Liver (tissue), 9 donors: ENCODE measurements around the gene TAGLN2. TPM values are rescaled to one million over a fixed set of nuclear protein-coding genes. Genes with fewer than 3 reads are reported as not detected.

Source experiments
- DNase-seq: peaks from one replicate; pipeline ENCODE4 v3.0.0-alpha.2; 2017; ENCODE audit warnings: low spot score
- H3K27ac ChIP-seq, 2 donors: one replicate each; pipeline ENCODE4 v1.7.0; 2013; ENCODE audit warnings: inconsistent platforms in 2 of 2, low read length in 2 of 2, control low read depth in 1 of 2, low read depth in 1 of 2, mild to moderate bottlenecking in 1 of 2
- H3K27me3 ChIP-seq, 4 donors: one replicate each; pipeline versions ENCODE4 v1.6.1 to v1.7.0; 2013; ENCODE audit warnings: low read length in 3 of 4, inconsistent platforms in 1 of 4, mild to moderate bottlenecking in 1 of 4, moderate library complexity in 1 of 4; ENCODE audit not compliant: control insufficient read depth in 4 of 4, insufficient read depth in 4 of 4
- H3K36me3 ChIP-seq, 4 donors: one replicate each; pipeline versions ENCODE4 v1.6.1 to v1.7.0; 2013; ENCODE audit warnings: low read length in 3 of 4, mild to moderate bottlenecking in 3 of 4, low read depth in 1 of 4, moderate library complexity in 1 of 4; ENCODE audit not compliant: control insufficient read depth in 4 of 4, insufficient read depth in 3 of 4
- H3K4me1 ChIP-seq, 4 donors: one replicate each; pipeline versions ENCODE4 v1.6.1 to v1.7.0; 2013; ENCODE audit warnings: low read length in 3 of 4, mild to moderate bottlenecking in 3 of 4, moderate library complexity in 1 of 4; ENCODE audit not compliant: control insufficient read depth in 4 of 4, insufficient read depth in 4 of 4
- H3K4me3 ChIP-seq, 3 donors: one replicate each; pipeline versions ENCODE4 v1.6.1 to v1.7.0; 2013; ENCODE audit warnings: low read length in 3 of 3, control low read depth in 1 of 3, low read depth in 1 of 3, mild to moderate bottlenecking in 1 of 3
- H3K9ac ChIP-seq, 2 donors: one replicate each; pipeline ENCODE4 v1.7.0; 2013; ENCODE audit warnings: low read length in 2 of 2, mild to moderate bottlenecking in 2 of 2, moderate library complexity in 2 of 2, control low read depth in 1 of 2, low read depth in 1 of 2
- H3K9me3 ChIP-seq, 4 donors: one replicate each; pipeline versions ENCODE4 v1.6.1 to v1.7.0; 2013; ENCODE audit warnings: low read length in 3 of 4; ENCODE audit not compliant: control insufficient read depth in 4 of 4
- EGR1 ChIP-seq, 2 donors: IDR thresholded peaks; 2 replicates each; pipeline ENCODE4 v1.6.1; 2016 to 2018; ENCODE audit warnings: antibody characterized with exemption in 2 of 2, low read depth in 2 of 2
- FOXA1 ChIP-seq: IDR thresholded peaks from 2 replicates; pipeline ENCODE4 v1.6.1; 2016; ENCODE audit warnings: antibody characterized with exemption
- FOXA2 ChIP-seq: IDR thresholded peaks from 2 replicates; pipeline ENCODE4 v1.6.1; 2016; ENCODE audit warnings: antibody characterized with exemption
- GABPA ChIP-seq, 2 donors: IDR thresholded peaks in 1 of 2; conservative IDR thresholded peaks in 1 of 2; 2 replicates each; pipeline ENCODE4 v1.6.1; 2016; ENCODE audit warnings: antibody characterized with exemption in 2 of 2, mild to moderate bottlenecking in 1 of 2, moderate library complexity in 1 of 2
- HNF4G ChIP-seq: IDR thresholded peaks from 2 replicates; pipeline ENCODE4 v1.6.1; 2016; ENCODE audit warnings: antibody characterized with exemption
- RAD21 ChIP-seq, 2 donors: IDR thresholded peaks; 2 replicates each; pipeline ENCODE4 v1.6.1; 2016; ENCODE audit warnings: antibody characterized with exemption in 2 of 2, mild to moderate bottlenecking in 2 of 2
- RXRA ChIP-seq, 2 donors: IDR thresholded peaks; 2 replicates each; pipeline ENCODE4 v1.6.1; 2017 to 2018; ENCODE audit warnings: antibody characterized with exemption in 2 of 2, mild to moderate bottlenecking in 1 of 2
- TAF1 ChIP-seq: conservative IDR thresholded peaks from 2 replicates; pipeline ENCODE4 v1.6.1; 2016; ENCODE audit warnings: antibody characterized with exemption, mild to moderate bottlenecking
- WGBS: extraction: QIAGEN DNeasy Blood & Tissue Kit; methylation state at CpG from one replicate; pipeline ENCODE4 v1.1.7; 2013; 5-methylcytosine and 5-hydroxymethylcytosine counted together
- polyA plus RNA-seq, 2 donors: library from polyadenylated mRNA; stranded (reverse) in 1 of 2; unstranded in 1 of 2; fragments of 200-250 nt in 1 of 2; fragments of >200 nt in 1 of 2; fragmentation: Nextera tagmentation in 1 of 2; extraction: Ambion mirVana in 1 of 2; gene quantifications; one replicate each; pipeline versions ENCODE4 v1.2.1 to v1.2.3, GENCODE V29; 2013 to 2015
- total RNA-seq, 2 donors: library from RNA; depleted of rRNA; stranded (reverse); fragments of >200 nt; gene quantifications; one replicate each; pipeline ENCODE4 v1.2.3, GENCODE V29; 2014
- TF ChIP-seq, protein P1 (sequence below): IDR thresholded peaks from 2 replicates; pipeline ENCODE4 v1.6.1; 2016; ENCODE audit warnings: antibody characterized with exemption, mild to moderate bottlenecking
- TF ChIP-seq, protein P2 (sequence below): IDR thresholded peaks from 2 replicates; pipeline ENCODE4 v1.6.1; 2016; ENCODE audit warnings: antibody characterized with exemption
- TF ChIP-seq, protein P3 (sequence below): IDR thresholded peaks from 2 replicates; pipeline ENCODE4 v1.6.1; 2016; ENCODE audit warnings: antibody characterized with exemption
- TF ChIP-seq, protein P4 (sequence below): IDR thresholded peaks from 2 replicates; pipeline ENCODE4 v1.6.1; 2016; ENCODE audit warnings: antibody characterized with exemption
- donor health status: healthy.
- donor health status: healthy.
- donor health status: healthy.
- donor health status: healthy.
- donor health status: healthy.

TAGLN2 gene
- total and polyA plus RNA-seq, 4 donors = 46.4 to 113 (median 79.8) TPM

DNA sequence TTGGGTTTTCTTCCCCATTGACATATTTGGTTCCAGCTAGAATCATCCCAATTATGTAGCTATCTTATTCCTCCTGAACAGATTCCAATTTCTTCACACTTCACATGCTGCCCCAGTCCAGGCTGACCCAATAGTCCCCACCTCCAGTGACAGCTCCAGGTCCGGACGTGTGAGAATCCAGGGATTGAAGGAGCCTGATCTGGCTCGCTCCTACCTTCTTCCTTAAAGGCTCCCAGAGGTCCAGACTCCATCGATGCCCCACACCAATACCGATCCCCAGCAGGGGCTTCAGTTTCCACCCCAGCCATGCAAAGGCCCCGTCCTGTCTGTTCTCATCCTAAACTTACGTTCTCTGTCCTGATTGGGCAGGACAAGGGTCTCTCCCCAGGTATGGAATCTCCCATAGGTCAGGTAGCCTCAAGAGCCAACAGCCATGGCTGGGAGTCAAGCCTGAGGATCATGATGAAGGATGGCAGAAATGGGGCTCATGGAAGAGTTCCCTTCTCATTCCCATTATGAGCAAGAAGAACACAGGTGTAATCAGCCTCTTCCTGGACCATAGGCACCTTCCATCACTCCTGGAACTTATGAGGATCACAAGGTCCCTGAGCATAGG, 49.2 kb upstream of the TAGLN2 start:
- H3K9me3 ChIP-seq = no peaks in the 10 kb centered on the region
- peaks cover 8 to 20% (median 16%) of the 10 kb centered on the region in 4 donors for H3K4me1 ChIP-seq
- H3K9ac ChIP-seq = no peak overlapping the region
- no peaks in the 10 kb centered on the region for H3K27me3 ChIP-seq
- no peaks in the 10 kb centered on the region for H3K36me3 ChIP-seq
- H3K4me3 ChIP-seq = no peak overlapping the region
- DNase-seq = no peak
- TF ChIP-seq, protein P1, sequence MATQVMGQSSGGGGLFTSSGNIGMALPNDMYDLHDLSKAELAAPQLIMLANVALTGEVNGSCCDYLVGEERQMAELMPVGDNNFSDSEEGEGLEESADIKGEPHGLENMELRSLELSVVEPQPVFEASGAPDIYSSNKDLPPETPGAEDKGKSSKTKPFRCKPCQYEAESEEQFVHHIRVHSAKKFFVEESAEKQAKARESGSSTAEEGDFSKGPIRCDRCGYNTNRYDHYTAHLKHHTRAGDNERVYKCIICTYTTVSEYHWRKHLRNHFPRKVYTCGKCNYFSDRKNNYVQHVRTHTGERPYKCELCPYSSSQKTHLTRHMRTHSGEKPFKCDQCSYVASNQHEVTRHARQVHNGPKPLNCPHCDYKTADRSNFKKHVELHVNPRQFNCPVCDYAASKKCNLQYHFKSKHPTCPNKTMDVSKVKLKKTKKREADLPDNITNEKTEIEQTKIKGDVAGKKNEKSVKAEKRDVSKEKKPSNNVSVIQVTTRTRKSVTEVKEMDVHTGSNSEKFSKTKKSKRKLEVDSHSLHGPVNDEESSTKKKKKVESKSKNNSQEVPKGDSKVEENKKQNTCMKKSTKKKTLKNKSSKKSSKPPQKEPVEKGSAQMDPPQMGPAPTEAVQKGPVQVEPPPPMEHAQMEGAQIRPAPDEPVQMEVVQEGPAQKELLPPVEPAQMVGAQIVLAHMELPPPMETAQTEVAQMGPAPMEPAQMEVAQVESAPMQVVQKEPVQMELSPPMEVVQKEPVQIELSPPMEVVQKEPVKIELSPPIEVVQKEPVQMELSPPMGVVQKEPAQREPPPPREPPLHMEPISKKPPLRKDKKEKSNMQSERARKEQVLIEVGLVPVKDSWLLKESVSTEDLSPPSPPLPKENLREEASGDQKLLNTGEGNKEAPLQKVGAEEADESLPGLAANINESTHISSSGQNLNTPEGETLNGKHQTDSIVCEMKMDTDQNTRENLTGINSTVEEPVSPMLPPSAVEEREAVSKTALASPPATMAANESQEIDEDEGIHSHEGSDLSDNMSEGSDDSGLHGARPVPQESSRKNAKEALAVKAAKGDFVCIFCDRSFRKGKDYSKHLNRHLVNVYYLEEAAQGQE = no peak
- TF ChIP-seq RXRA (IDR thresholded peaks at IDR 0.05) = no peak
- TF ChIP-seq, protein P2, sequence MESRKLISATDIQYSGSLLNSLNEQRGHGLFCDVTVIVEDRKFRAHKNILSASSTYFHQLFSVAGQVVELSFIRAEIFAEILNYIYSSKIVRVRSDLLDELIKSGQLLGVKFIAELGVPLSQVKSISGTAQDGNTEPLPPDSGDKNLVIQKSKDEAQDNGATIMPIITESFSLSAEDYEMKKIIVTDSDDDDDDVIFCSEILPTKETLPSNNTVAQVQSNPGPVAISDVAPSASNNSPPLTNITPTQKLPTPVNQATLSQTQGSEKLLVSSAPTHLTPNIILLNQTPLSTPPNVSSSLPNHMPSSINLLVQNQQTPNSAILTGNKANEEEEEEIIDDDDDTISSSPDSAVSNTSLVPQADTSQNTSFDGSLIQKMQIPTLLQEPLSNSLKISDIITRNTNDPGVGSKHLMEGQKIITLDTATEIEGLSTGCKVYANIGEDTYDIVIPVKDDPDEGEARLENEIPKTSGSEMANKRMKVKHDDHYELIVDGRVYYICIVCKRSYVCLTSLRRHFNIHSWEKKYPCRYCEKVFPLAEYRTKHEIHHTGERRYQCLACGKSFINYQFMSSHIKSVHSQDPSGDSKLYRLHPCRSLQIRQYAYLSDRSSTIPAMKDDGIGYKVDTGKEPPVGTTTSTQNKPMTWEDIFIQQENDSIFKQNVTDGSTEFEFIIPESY = no peak
- TF ChIP-seq RAD21 (IDR thresholded peaks at IDR 0.05) = no peak
- no peak for TF ChIP-seq EGR1 (IDR thresholded peaks at IDR 0.05; ENCODE audit: low read depth in 2 of 2)
- TF ChIP-seq, protein P3, sequence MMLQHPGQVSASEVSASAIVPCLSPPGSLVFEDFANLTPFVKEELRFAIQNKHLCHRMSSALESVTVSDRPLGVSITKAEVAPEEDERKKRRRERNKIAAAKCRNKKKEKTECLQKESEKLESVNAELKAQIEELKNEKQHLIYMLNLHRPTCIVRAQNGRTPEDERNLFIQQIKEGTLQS = no peak
- 95% methylated on average over 7 of the region's 7 CpGs for WGBS
- no peak overlapping the region for H3K27ac ChIP-seq

DNA sequence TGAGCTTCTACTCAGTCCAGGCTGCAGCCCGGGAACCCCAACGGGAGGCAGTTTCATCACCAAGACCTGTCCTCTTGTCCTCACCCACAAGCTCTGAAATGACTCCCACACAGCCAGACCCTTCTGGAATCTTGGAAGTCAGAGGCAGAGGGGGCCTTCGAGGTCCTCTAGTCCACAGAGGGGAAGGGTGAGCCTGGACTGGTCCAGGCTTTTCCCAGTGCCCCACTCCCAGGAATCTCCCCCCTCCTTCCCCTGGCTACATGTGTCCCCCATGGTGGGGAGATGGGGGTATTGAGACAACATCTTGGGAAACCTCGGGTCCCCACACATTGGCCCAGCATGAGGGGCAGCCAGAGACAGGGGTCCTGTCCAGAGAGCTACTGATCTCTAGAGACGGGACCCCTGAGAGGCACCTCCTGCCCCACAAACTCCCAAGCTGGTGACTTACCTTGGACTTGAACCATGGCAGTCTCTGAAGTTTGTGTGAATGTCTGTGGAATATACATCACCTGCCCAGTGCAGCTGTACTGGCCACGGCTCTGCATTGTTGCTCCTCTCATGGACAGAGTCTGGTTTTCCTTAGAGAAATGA, 48.1 kb upstream of the TAGLN2 start:
- Histone ChIP-seq H3K4me3 (no peak overlapping the region), H3K9me3 (no peaks in the 10 kb centered on the region), H3K9ac (no peak overlapping the region), H3K4me1 (peaks cover 8 to 20% (median 16%) of the 10 kb centered on the region in 4 donors), H3K27ac (no peak overlapping the region), H3K36me3 (no peaks in the 10 kb centered on the region), H3K27me3 (no peaks in the 10 kb centered on the region)
- no peak for DNase-seq
- 93% methylated on average over 6 of the region's 6 CpGs for WGBS
- TF ChIP-seq FOXA1 (no peak), RAD21 (IDR thresholded peaks at IDR 0.05) (no peak), HNF4G (no peak), FOXA2 (no peak), GABPA (IDR thresholded peaks at IDR 0.05 in 1 of 2, conservative IDR thresholded peaks at IDR 0.05 in 1 of 2) (no peak), TAF1 (no peak)
- TF ChIP-seq, protein P3 = no peak
- TF ChIP-seq, protein P2 = no peak
- TF ChIP-seq, protein P4, sequence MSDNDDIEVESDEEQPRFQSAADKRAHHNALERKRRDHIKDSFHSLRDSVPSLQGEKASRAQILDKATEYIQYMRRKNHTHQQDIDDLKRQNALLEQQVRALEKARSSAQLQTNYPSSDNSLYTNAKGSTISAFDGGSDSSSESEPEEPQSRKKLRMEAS = no peak
